GM21717 (cell line): ENCODE data around the gene ATP8B4.

Source experiments
- ATAC-seq: cut with Tn5 transposase; IDR thresholded peaks from one replicate; pipeline ENCODE4 v1.9.1; 2021; ENCODE audit warnings: mild to moderate bottlenecking, moderate library complexity; ENCODE audit not compliant: unreplicated experiment

ATP8B4 gene

GRCh38 chr15:50042775-50043174, 76.3 kb downstream of the ATP8B4 start:
- no peak for ATAC-seq

GRCh38 chr15:50030456-50030855, 88.6 kb downstream of the ATP8B4 start:
- no peak for ATAC-seq

GRCh38 chr15:50028326-50028725, 90.7 kb downstream of the ATP8B4 start:
- no peak for ATAC-seq

GRCh38 chr15:50024281-50024680, 94.8 kb downstream of the ATP8B4 start:
- ATAC-seq = no peak

DNA sequence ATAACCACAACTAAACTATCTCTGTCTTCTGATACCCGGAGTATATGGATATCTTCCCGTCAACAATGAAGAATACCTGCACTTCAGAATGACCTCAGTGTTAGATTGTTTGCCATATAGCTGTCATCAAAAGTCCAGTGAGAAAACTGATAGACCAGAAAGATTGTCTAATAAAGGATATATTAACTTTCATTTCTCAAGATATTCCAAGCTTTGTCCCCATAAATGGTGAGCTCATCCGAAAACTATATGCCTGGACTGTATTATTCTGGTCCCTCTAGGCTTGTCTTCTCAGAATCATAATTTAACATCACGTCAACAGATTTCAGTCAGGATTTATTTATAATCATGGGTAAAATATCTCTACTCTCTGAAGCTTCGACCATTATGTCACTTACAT, 100.5 kb downstream of the ATP8B4 start:
- ATAC-seq = no peak

GRCh38 chr15:50017522-50017921, 101.5 kb downstream of the ATP8B4 start:
- no peak for ATAC-seq

DNA sequence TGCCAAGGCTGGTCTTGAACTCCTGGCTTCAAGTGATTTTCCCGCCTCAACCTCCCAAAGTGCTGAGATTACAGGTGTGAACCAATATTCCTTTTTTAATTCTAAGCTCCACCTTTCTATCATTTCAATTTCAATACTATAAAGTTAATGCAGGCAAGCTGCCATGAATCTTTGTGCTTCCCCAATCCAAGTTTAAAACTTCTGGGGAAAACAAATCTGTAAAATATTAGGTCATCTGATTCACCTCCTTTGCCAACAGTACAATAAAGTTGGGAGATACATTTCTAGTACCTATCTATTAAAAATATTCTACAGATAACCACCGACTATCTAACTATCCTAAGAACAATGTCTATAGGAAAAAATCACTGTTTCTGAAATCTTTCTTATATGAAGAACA, 102.1 kb downstream of the ATP8B4 start:
- ATAC-seq = no peak

DNA sequence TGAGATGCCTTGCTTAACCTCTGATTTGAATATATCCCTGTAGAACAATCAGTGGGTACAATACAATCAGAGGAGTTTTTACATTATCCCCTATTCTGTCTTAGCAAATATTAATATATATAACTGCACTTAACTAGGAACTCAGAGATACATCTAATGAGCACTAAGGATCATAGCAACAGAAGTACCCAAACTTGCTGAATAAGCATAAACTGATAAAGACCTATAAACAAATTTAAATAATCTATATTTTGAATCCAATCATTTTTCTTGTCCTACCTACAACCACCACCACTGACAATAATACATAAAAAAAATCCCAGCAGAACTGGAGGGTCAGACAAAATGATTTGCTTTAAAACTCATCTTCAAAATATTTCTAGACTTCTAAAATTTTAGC, 106.2 kb downstream of the ATP8B4 start:
- ATAC-seq = no peak

DNA sequence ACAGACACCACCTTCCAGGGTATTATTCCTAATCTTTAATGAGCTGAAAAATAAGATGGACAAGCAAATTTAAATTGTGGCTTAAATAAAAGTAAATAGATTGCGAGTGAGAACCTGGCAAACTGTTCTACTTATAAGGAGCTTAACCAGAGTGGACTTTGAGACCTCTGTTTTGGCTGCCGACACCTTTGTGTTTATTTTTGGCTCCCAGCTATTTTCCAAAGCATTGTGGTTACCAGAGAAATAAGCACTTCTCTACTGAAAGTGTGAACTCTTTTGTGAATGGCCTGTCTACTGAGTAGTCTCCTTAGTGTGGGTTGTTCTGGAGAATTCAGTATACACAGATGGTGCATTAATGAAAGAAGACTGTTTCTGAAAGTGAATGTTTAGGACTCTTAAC, 109.4 kb downstream of the ATP8B4 start:
- no peak for ATAC-seq

- peak; percentile 98 for ATAC-seq
These were observed 115.2 kb downstream of the ATP8B4 start for GRCh38 chr15:50003786-50004334.

DNA sequence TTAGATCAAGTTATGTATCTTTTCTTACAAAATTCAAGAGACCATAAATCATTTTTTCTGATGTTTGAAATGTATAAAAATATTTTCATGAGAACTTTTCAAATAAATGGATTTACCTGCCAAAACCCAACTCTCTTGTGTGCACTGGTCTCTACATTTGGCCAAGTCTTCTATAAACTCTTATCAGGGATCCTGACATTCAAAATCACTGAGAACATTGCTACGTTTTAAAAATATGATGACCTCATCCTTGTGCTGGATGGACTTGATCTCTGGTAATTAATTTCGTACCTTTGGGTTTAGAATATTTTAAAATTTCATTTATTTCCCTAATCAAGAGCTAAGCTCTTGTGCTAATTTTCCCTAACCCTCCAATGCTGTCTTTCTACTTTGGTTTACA, 127.4 kb downstream of the ATP8B4 start:
- no peak for ATAC-seq

- ATAC-seq = no peak
These were observed 128.0 kb downstream of the ATP8B4 start for GRCh38 chr15:49990835-49991545.

DNA sequence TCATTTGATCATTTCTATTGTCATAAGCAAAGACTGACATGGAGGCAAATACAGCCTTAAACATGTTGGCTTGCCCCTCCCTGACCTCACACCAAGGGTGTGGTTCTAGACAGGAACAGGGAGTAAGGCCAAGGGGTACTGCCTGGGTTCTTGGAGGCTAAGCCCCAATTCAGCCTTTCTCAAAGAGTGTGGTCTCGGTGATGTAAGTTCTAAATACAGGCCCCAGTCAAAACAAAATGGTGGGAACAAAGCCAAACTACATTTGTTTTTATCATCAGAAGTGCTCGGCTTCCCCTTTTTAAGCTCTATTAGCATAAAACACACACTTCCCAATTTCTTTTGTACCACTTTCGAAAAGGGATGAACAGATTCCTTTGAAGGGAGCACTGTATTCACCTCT, 129.5 kb downstream of the ATP8B4 start:
- ATAC-seq = no peak

DNA sequence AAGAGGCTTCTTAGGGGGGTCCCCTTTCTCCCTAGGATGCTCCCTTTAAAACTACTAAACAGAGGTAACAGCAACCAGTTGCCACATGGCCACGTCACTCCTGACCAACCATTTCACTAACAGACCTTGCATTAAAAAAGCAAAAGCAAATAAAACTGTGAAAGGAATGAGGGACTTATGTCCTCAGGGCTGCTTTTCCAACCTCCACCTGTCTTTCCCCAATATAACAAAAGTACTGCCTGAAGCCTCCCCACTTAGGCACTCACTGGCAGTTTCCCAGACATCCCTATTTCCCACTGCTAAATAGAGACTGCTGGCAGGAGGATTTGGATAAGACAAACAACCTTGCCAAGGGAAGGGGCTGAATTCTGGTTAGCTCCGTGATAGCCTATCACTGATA, 130.3 kb downstream of the ATP8B4 start:
- no peak for ATAC-seq

DNA sequence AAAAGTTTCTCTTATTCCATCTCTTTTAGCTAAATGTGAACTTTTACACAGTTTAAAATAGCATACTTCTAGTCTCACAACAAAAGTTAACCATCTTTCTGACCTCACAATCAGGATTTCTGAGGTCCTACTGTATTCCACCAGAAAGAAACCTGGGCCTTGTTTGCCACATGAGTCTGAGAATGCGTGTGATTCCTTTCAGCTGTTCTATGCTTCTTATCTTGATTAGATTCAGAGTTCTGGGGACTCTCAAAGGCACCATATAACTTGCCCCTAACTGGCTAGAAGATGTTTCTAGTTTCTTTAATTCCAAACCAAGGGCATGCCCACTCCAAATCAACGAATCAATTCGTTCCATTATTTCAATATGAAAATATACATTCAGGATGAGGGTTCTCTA, 131.1 kb downstream of the ATP8B4 start:
- no peak for ATAC-seq

GRCh38 chr15:49987198-49987785, 131.7 kb downstream of the ATP8B4 start:
- ATAC-seq = no peak

DNA sequence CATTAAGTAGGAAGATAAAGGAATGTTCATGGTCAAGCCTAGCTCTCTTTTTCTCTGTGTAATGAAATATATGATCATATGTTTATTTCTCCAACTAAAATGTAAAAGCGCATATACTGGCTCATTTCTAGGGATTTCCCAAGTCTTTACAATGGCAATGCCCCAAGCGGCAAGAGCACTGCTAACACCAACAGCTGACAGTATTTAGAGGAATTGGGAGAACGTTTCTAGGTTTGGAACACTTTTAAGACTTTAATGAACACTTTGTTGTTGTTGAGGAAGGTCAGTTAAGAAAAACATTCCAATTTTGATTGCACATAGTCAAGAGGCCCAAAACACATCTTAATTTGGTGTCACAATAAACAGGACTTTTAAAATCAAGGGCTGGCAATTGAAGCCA, 132.7 kb downstream of the ATP8B4 start:
- no peak for ATAC-seq

- no peak for ATAC-seq
These were observed 133.6 kb downstream of the ATP8B4 start for GRCh38 chr15:49985463-49985862.

DNA sequence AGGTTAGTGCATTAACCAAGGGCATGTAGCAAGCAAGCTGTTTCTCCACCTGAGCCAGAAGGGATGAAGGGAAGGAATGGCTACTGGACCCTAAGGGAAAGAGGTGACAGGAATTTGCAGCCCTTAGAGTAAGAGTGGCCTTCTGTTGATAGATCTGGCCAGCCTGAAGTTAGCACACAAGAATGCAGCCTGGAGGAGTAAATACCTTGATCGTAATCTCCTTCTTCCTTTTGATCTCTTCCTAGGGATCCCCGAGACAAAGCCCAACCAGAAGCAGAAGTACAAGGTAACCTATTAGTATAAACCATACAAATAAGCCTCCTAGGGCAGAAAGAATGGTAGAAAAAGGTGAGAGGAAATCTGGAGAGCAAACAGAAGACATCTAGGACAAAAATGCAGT, 134.6 kb downstream of the ATP8B4 start:
- ATAC-seq = no peak

DNA sequence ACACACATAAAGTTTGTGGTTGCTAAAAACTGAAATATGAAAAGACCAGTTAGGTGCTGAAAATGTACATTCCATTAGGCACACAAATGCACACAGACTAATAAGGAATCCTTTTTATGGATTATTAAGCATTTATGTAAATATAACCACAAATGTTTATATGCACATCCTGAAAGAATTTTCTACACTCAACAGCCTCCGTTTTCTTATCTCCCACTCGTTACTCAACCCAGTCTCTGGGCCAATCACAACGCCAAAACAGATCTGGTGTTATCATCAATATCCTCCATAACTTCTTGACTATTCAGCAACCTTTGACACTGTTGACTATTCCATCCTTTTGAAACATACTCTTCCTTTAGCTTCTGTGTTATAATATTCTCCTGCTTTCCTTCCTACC, 136.4 kb downstream of the ATP8B4 start:
- ATAC-seq = no peak

DNA sequence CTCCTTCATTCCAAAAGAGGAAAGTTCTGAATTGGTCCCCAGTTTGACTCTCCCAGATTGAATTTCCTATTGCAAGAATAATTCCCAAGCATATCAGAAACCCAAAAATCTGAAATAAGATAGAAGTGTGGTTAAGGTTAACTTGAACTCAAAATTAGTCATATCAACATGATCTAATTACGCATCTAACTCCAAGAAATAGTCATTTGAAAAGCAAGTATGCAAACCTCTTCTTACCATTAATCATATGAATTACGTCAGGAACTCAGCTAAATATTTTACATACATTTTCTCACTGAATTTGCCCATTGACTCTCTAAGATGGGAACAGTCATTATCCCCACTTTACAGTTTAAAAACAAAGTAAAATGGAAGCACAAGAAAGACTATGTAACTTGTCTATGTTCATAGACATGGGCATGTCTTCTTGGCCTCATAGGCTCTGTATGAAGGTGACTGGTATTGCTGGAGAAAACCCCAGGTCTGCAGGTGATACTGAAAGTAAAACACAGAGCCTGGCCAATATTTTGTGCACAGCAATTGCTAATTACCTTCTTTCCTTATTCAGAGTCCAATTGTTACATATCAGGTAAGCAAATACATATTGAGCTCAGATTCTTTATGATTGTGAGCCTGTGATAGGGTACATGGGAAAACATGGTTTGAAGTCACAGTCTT, 139.2 kb downstream of the ATP8B4 start:
- peak; percentile 51 for ATAC-seq

DNA sequence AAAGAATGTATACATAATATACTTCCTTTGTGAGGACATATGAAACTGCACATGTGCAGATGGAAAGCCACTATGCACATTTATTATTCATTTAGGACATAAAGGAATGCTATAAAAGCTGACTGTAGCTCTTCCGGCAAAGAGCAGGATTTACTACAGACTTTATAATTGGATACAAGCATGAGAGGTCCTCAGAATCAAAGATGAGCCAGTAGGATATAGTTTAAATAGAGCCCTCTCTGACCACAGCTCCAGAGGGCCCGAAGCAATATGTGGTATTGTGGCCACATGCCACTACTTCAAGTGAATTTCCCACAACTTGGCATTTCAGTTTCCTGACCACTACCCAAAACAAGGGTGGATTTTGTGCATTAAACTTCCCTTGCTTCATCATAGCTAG, 140.9 kb downstream of the ATP8B4 start:
- no peak for ATAC-seq
